IMR-90 (cell line): ENCODE measurements around the gene PDE11A. TPM values are rescaled to one million over a fixed set of nuclear protein-coding genes. Genes with fewer than 3 reads are reported as not detected.

Source experiments
- ATAC-seq: fragments of 200-7000 bp; cut with Tn5 transposase; 2 replicates; pipeline ENCODE4 v1.9.1; 2020; ENCODE audit warnings: low read depth, mild to moderate bottlenecking, moderate library complexity
- BruUV-seq: library from RNA; stranded (reverse); fragments of 400-500 nt; replicated peaks from 2 replicates; lab custom pipeline; 2021; lab: Mats Ljungman, UMichigan
- CTCF ChIA-PET: fragments of 300-600 bp; formaldehyde crosslinking; extraction: SDS; loops from one replicate; lab custom pipeline; 2021; ENCODE audit warnings: antibody characterized with exemption; lab: Yijun Ruan, JAX
- POLR2A ChIA-PET: fragments of 300-600 bp; sonication (Branson Sonifier 250); formaldehyde crosslinking; loops from one replicate; lab custom pipeline; 2022; ENCODE audit warnings: antibody characterized with exemption; ENCODE audit not compliant: unreplicated experiment; lab: Charles Lee
- DNase-seq: peaks from one replicate; pipeline ENCODE4 v3.0.0; 2013
- H2AFZ ChIP-seq: replicated peaks from 2 replicates; pipeline ENCODE3; 2013; ENCODE audit warnings: low read length, mild to moderate bottlenecking; ENCODE audit not compliant: poor library complexity
- H2AK5ac ChIP-seq: 2 replicates; pipeline ENCODE4 v1.6.1; 2013; ENCODE audit warnings: low read depth, low read length, inconsistent platforms
- H2AK9ac ChIP-seq: replicated peaks from 2 replicates; pipeline ENCODE3; 2013; ENCODE audit warnings: mild to moderate bottlenecking, low read depth, low read length, moderate library complexity; ENCODE audit not compliant: poor library complexity
- H2BK120ac ChIP-seq: 2 replicates; pipeline ENCODE4 v1.6.1; 2013; ENCODE audit warnings: low read depth, low read length, inconsistent platforms
- H2BK15ac ChIP-seq: 3 replicates; pipeline ENCODE4 v1.6.1; 2013; ENCODE audit warnings: low read depth, low read length, inconsistent platforms
- H2BK20ac ChIP-seq: 2 replicates; pipeline ENCODE4 v1.6.1; 2013; ENCODE audit warnings: low read depth, mild to moderate bottlenecking, inconsistent platforms, low read length, moderate library complexity
- H2BK5ac ChIP-seq: 2 replicates; pipeline ENCODE4 v1.6.1; 2013; ENCODE audit warnings: mild to moderate bottlenecking, low read depth, low read length, inconsistent platforms; ENCODE audit not compliant: poor library complexity, severe bottlenecking
- H3K14ac ChIP-seq: replicated peaks from 2 replicates; pipeline ENCODE4 v1.6.1; 2013; ENCODE audit warnings: low read depth, low read length, inconsistent platforms
- H3K18ac ChIP-seq: 2 replicates; pipeline ENCODE4 v1.6.1; 2013; ENCODE audit warnings: low read depth, low read length, control low read depth
- H3K23ac ChIP-seq: 2 replicates; pipeline ENCODE4 v1.6.1; 2013; ENCODE audit warnings: low read depth, low read length, inconsistent platforms
- H3K27ac ChIP-seq: 2 replicates; pipeline ENCODE4 v1.5.1; 2013; ENCODE audit warnings: mild to moderate bottlenecking, control low read depth, low read length; ENCODE audit not compliant: insufficient read depth
- H3K27me3 ChIP-seq: 2 replicates; pipeline ENCODE4 v1.6.1; 2013; ENCODE audit warnings: low read length; ENCODE audit not compliant: control insufficient read depth, insufficient read depth
- H3K36me3 ChIP-seq: 2 replicates; pipeline ENCODE4 v1.6.1; 2013; ENCODE audit warnings: low read length, mixed read lengths; ENCODE audit not compliant: control insufficient read depth, insufficient read depth
- H3K4ac ChIP-seq: 2 replicates; pipeline ENCODE4 v1.6.1; 2013; ENCODE audit warnings: low read depth, low read length, inconsistent platforms
- H3K4me1 ChIP-seq: 2 replicates; pipeline ENCODE4 v1.6.1; 2013; ENCODE audit warnings: low read length, mixed read lengths; ENCODE audit not compliant: control insufficient read depth, insufficient read depth
- H3K4me2 ChIP-seq: 2 replicates; pipeline ENCODE4 v1.6.1; 2013; ENCODE audit warnings: low read depth, mild to moderate bottlenecking, control low read depth, low read length, moderate library complexity
- H3K4me3 ChIP-seq: 2 replicates; pipeline ENCODE4 v1.5.1; 2013; ENCODE audit warnings: low read depth, mild to moderate bottlenecking, control low read depth, low read length, moderate library complexity; ENCODE audit not compliant: insufficient read depth
- H3K56ac ChIP-seq: 2 replicates; pipeline ENCODE4 v1.6.1; 2013; ENCODE audit warnings: low read length, inconsistent platforms; ENCODE audit not compliant: insufficient read depth; ENCODE audit errors: extremely low read depth
- H3K79me1 ChIP-seq, 2 experiments: 2 replicates each; pipeline ENCODE4 v1.6.1; 2013; ENCODE audit warnings: low read length in 2 of 2, inconsistent platforms in 1 of 2, low read depth in 1 of 2
- H3K9ac ChIP-seq: 2 replicates; pipeline ENCODE4 v1.6.1; 2013; ENCODE audit warnings: low read depth, low read length, control low read depth
- H3K9me1 ChIP-seq: 2 replicates; pipeline ENCODE4 v1.6.1; 2013; ENCODE audit warnings: low read length, inconsistent platforms; ENCODE audit not compliant: insufficient read depth
- H3K9me3 ChIP-seq: 2 replicates; pipeline ENCODE4 v1.6.1; 2013; ENCODE audit warnings: low read length; ENCODE audit not compliant: control insufficient read depth, insufficient read depth
- H4K20me1 ChIP-seq: 2 replicates; pipeline ENCODE4 v1.6.1; 2013; ENCODE audit warnings: low read length, inconsistent platforms; ENCODE audit not compliant: insufficient read depth
- H4K5ac ChIP-seq: 2 replicates; pipeline ENCODE4 v1.6.1; 2013; ENCODE audit warnings: mild to moderate bottlenecking, low read depth, low read length, control low read depth
- H4K8ac ChIP-seq, 2 experiments: 2 replicates each; pipeline ENCODE4 v1.6.1; 2013; ENCODE audit warnings: low read depth in 2 of 2, low read length in 2 of 2, control low read depth in 1 of 2, inconsistent platforms in 1 of 2
- H4K91ac ChIP-seq: 2 replicates; pipeline ENCODE4 v1.6.1; 2013; ENCODE audit warnings: low read depth, low read length, inconsistent platforms; ENCODE audit not compliant: insufficient read depth
- BHLHE40 ChIP-seq: fragments of 150-350 bp; IDR thresholded peaks from 2 replicates; pipeline ENCODE4 v1.6.1; 2016; ENCODE audit warnings: mild to moderate bottlenecking, low read depth, low read length
- CEBPB ChIP-seq: IDR thresholded peaks from 2 replicates; pipeline ENCODE4 v1.6.1; 2012; ENCODE audit warnings: low read depth, low read length, improper control_type of control experiment
- CHD1 ChIP-seq: IDR thresholded peaks from 2 replicates; pipeline ENCODE4 v1.6.1; 2012; ENCODE audit warnings: low read depth, low read length, improper control_type of control experiment
- CTCF ChIP-seq: conservative IDR thresholded peaks from 2 replicates; pipeline ENCODE4 v1.5.1; 2012; ENCODE audit warnings: mild to moderate bottlenecking, low read depth, low read length, improper control_type of control experiment
- MAFK ChIP-seq: IDR thresholded peaks from 2 replicates; pipeline ENCODE4 v1.6.1; 2012; ENCODE audit warnings: low read depth, low read length, improper control_type of control experiment
- MAZ ChIP-seq: IDR thresholded peaks from 2 replicates; pipeline ENCODE4 v1.6.1; 2012; ENCODE audit warnings: low read depth, mild to moderate bottlenecking, low read length, improper control_type of control experiment, moderate library complexity, borderline replicate concordance
- MXI1 ChIP-seq: IDR thresholded peaks from 2 replicates; pipeline ENCODE4 v1.6.1; 2012; ENCODE audit warnings: low read depth, mild to moderate bottlenecking, low read length, moderate library complexity, borderline replicate concordance
- NFE2L2 ChIP-seq: fragments of 150-350 bp; IDR thresholded peaks from 2 replicates; pipeline ENCODE4 v1.6.1; 2016; ENCODE audit warnings: low read depth, mild to moderate bottlenecking, low read length
- POLR2A ChIP-seq: IDR thresholded peaks from 2 replicates; pipeline ENCODE4 v1.6.1; 2012; ENCODE audit warnings: mild to moderate bottlenecking, low read depth, low read length
- RAD21 ChIP-seq: IDR thresholded peaks from 2 replicates; pipeline ENCODE4 v1.6.1; 2012; ENCODE audit warnings: low read length, improper control_type of control experiment
- RCOR1 ChIP-seq: IDR thresholded peaks from 2 replicates; pipeline ENCODE4 v1.6.1; 2012; ENCODE audit warnings: mild to moderate bottlenecking, low read length, improper control_type of control experiment; ENCODE audit not compliant: insufficient replicate concordance
- SMC3 ChIP-seq: fragments of 150-350 bp; IDR thresholded peaks from 2 replicates; pipeline ENCODE4 v1.6.1; 2016; ENCODE audit warnings: low read depth, mild to moderate bottlenecking, antibody characterized with exemption, low read length, moderate library complexity
- WGBS, 2 experiments: methylation state at CpG; one replicate each; pipeline versions ENCODE4 v1.1.5 to v1.1.7; 2013; ENCODE audit warnings: missing lambda C conversion rate in 2 of 2; ENCODE audit not compliant: insufficient read length in 1 of 2; ENCODE audit errors: extremely low coverage in 2 of 2; 5-methylcytosine and 5-hydroxymethylcytosine counted together
- dilution Hi-C: fragments of 300-500 bp; cut with HindIII; formaldehyde crosslinking; loops from one replicate; pipeline ENCODE4 v1.14.3; 2018; ENCODE audit warnings: low sequenced_read_pairs; ENCODE audit not compliant: unreplicated experiment
- in situ Hi-C: fragments of 300-500 bp; cut with MboI; formaldehyde crosslinking; loops from 3 replicates; pipeline ENCODE4 v1.14.3; 2019; ENCODE audit warnings: low sequenced_read_pairs, inconsistent platforms, mixed read lengths
- intact Hi-C: fragments of 100-400 bp; cut with micrococcal nuclease; formaldehyde crosslinking; loops from 2 replicates; pipeline ENCODE4 v1.10.0; 2022
- polyA plus RNA-seq, 3 experiments: library from polyadenylated mRNA; depleted of rRNA; stranded (reverse); fragments of >200 nt; gene quantifications; 2 replicates each; pipeline ENCODE4 v1.2.3, GENCODE V29; 2012; ENCODE audit warnings: low replicate concordance in 1 of 3
- total RNA-seq: library from RNA; depleted of rRNA; stranded (reverse); fragments of >200 nt; gene quantifications from 2 replicates; pipeline ENCODE4 v1.2.3, GENCODE V29; 2012
- TF ChIP-seq, protein P1 (sequence below): fragments of 150-350 bp; IDR thresholded peaks from 2 replicates; pipeline ENCODE4 v1.6.1; 2017; ENCODE audit warnings: mild to moderate bottlenecking, antibody characterized with exemption, low read length, low read depth
- TF ChIP-seq, protein P2 (sequence below): fragments of 150-350 bp; IDR thresholded peaks from 2 replicates; pipeline ENCODE4 v1.6.1; 2016; ENCODE audit warnings: low read depth, mild to moderate bottlenecking, low read length, moderate library complexity, borderline replicate concordance

PDE11A gene
- total and polyA plus RNA-seq, 2 of the 4 experiments (the other 2 are of a cell fraction), result 0.21 to 0.72 TPM

GRCh38 chr2:177876950-177877349, 195.6 kb downstream of the PDE11A start:
- H3K27ac ChIP-seq, result no peak overlapping the region
- DNase-seq (no peak), ATAC-seq (no peak)
- H4K5ac ChIP-seq, result no peak overlapping the region
- H4K20me1 ChIP-seq, result no peaks in the 10 kb centered on the region
- no peak overlapping the region for H4K8ac ChIP-seq
- in situ Hi-C loops (no loop called here), intact Hi-C loops (no loop called here), dilution Hi-C loops (no loop called here)
- H3K36me3 ChIP-seq, result no peaks in the 10 kb centered on the region
- H2AK5ac ChIP-seq, result no peak overlapping the region
- no peak overlapping the region for H2BK15ac ChIP-seq
- no peak overlapping the region for H3K18ac ChIP-seq
- no peak overlapping the region for H2BK120ac ChIP-seq
- WGBS, 2 experiments, result 50% methylated on average over 2 of the region's 8 CpGs; no CpG with 5 or more reads in 1 of the 2 experiments
- H3K56ac ChIP-seq, result no peak overlapping the region
- ChIA-PET POLR2A (no interaction called here), CTCF (no interaction called here)
- no peak overlapping the region for H2AFZ ChIP-seq
- H3K9ac ChIP-seq, result no peak overlapping the region
- H3K4ac ChIP-seq, result no peak overlapping the region
- no peak overlapping the region for H3K4me2 ChIP-seq
- no peak overlapping the region for H2BK20ac ChIP-seq
- no peak overlapping the region for H3K23ac ChIP-seq
- H3K27me3 ChIP-seq, result no peaks in the 10 kb centered on the region
- H3K4me1 ChIP-seq, result no peaks in the 10 kb centered on the region
- H4K91ac ChIP-seq, result no peak overlapping the region
- H2BK5ac ChIP-seq, result no peak overlapping the region
- H3K4me3 ChIP-seq, result no peak overlapping the region
- no peaks in the 10 kb centered on the region for H3K9me1 ChIP-seq
- H2AK9ac ChIP-seq, result no peak overlapping the region
- BruUV-seq, result no TSS peak
- H3K79me1 ChIP-seq, result no peaks in the 10 kb centered on the region
- TF ChIP-seq, protein P1, sequence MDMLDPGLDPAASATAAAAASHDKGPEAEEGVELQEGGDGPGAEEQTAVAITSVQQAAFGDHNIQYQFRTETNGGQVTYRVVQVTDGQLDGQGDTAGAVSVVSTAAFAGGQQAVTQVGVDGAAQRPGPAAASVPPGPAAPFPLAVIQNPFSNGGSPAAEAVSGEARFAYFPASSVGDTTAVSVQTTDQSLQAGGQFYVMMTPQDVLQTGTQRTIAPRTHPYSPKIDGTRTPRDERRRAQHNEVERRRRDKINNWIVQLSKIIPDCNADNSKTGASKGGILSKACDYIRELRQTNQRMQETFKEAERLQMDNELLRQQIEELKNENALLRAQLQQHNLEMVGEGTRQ, result no peak
- TF ChIP-seq SMC3 (no peak), MAZ (no peak), POLR2A (no peak), BHLHE40 (no peak), CTCF (no peak), RCOR1 (no peak), CHD1 (no peak), MAFK (no peak), RAD21 (no peak), MXI1 (no peak), NFE2L2 (no peak), CEBPB (no peak)
- TF ChIP-seq, protein P2, sequence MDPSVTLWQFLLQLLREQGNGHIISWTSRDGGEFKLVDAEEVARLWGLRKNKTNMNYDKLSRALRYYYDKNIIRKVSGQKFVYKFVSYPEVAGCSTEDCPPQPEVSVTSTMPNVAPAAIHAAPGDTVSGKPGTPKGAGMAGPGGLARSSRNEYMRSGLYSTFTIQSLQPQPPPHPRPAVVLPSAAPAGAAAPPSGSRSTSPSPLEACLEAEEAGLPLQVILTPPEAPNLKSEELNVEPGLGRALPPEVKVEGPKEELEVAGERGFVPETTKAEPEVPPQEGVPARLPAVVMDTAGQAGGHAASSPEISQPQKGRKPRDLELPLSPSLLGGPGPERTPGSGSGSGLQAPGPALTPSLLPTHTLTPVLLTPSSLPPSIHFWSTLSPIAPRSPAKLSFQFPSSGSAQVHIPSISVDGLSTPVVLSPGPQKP, result no peak
- H3K14ac ChIP-seq, result no peak overlapping the region
- H3K9me3 ChIP-seq, result no peaks in the 10 kb centered on the region
